ENCODE results near the gene GOLT1A.

GOLT1A gene

GRCh38 chr1:204157962-204158361 is 55.8 kb downstream of the GOLT1A start:
- ATAC-seq (ENCODE audit: insufficient read depth, low read depth) = no peak

GRCh38 chr1:204155881-204156280 is 57.9 kb downstream of the GOLT1A start:
- no peaks in the 10 kb centered on the region for H3K4me1 ChIP-seq (ENCODE audit: insufficient read depth, low read length)
- H3K4me3 ChIP-seq (ENCODE audit: low read depth in 1 of 2, low read length in 2 of 2) = no peak overlapping the region
- no peaks in the 10 kb centered on the region for H3K9me3 ChIP-seq (ENCODE audit: insufficient read depth, low read length, severe bottlenecking)
- H3K36me3 ChIP-seq (ENCODE audit: insufficient read depth, low read length) = no peaks in the 10 kb centered on the region
- no peak for DNase-seq
- no peaks in the 10 kb centered on the region; the same call in none of the 2 replicates for H4K20me1 ChIP-seq (ENCODE audit: insufficient read depth, low read length)
- H3K27me3 ChIP-seq (ENCODE audit: insufficient read depth, low read length, poor library complexity) = no peaks in the 10 kb centered on the region
- H3K4me2 ChIP-seq (ENCODE audit: insufficient read depth, low read length) = no peak overlapping the region
- TF ChIP-seq EZH2 (IDR thresholded peaks at IDR 0.05; ENCODE audit: borderline replicate concordance, low read depth, low read length, severe bottlenecking) (no peak), CTCF (IDR thresholded peaks at IDR 0.05; ENCODE audit: borderline replicate concordance, extremely low read depth, low read length, poor library complexity, severe bottlenecking) (no peak)
- H3K9ac ChIP-seq (ENCODE audit: low read depth, low read length) = no peak overlapping the region
- ATAC-seq (ENCODE audit: insufficient read depth, low read depth) = no peak
- no peak overlapping the region for H2AFZ ChIP-seq (ENCODE audit: low read depth, low read length)
- H3K27ac ChIP-seq (ENCODE audit: low read length) = no peak overlapping the region
- no peaks in the 10 kb centered on the region for H3K79me2 ChIP-seq (ENCODE audit: insufficient read depth, low read length)

More at GRCh38 chr1:204157962-204158361, 55.8 kb downstream of the GOLT1A start:
- H4K20me1 ChIP-seq (ENCODE audit: insufficient read depth, low read length) = no peaks in the 10 kb centered on the region; the same call in none of the 2 replicates
- peaks cover 2% of the 10 kb centered on the region for H3K27me3 ChIP-seq (ENCODE audit: insufficient read depth, low read length, poor library complexity)
- TF ChIP-seq EZH2 (IDR thresholded peaks at IDR 0.05; ENCODE audit: borderline replicate concordance, low read depth, low read length, severe bottlenecking) (no peak), CTCF (IDR thresholded peaks at IDR 0.05; ENCODE audit: borderline replicate concordance, extremely low read depth, low read length, poor library complexity, severe bottlenecking) (no peak)
- H3K9me3 ChIP-seq (ENCODE audit: insufficient read depth, low read length, severe bottlenecking) = no peaks in the 10 kb centered on the region
- no peak overlapping the region for H3K9ac ChIP-seq (ENCODE audit: low read depth, low read length)
- H3K4me2 ChIP-seq (ENCODE audit: insufficient read depth, low read length) = no peak overlapping the region
- no peak overlapping the region for H3K4me3 ChIP-seq (ENCODE audit: low read depth in 1 of 2, low read length in 2 of 2)
- no peaks in the 10 kb centered on the region for H3K36me3 ChIP-seq (ENCODE audit: insufficient read depth, low read length)
- no peak overlapping the region for H3K27ac ChIP-seq (ENCODE audit: low read length)
- H2AFZ ChIP-seq (ENCODE audit: low read depth, low read length) = no peak overlapping the region
- no peaks in the 10 kb centered on the region for H3K4me1 ChIP-seq (ENCODE audit: insufficient read depth, low read length)
- no peaks in the 10 kb centered on the region for H3K79me2 ChIP-seq (ENCODE audit: insufficient read depth, low read length)
- no peak for DNase-seq

GRCh38 chr1:204154568-204155255 is 59.1 kb downstream of the GOLT1A start:
- H3K9me3 ChIP-seq (ENCODE audit: insufficient read depth, low read length, severe bottlenecking) = no peaks in the 10 kb centered on the region
- ATAC-seq (ENCODE audit: insufficient read depth, low read depth) (no peak), DNase-seq (no peak)
- no peak overlapping the region for H2AFZ ChIP-seq (ENCODE audit: low read depth, low read length)
- H3K4me1 ChIP-seq (ENCODE audit: insufficient read depth, low read length) = no peaks in the 10 kb centered on the region
- H3K27ac ChIP-seq (ENCODE audit: low read length) = no peak overlapping the region
- H3K36me3 ChIP-seq (ENCODE audit: insufficient read depth, low read length) = no peaks in the 10 kb centered on the region
- H3K4me3 ChIP-seq (ENCODE audit: low read depth in 1 of 2, low read length in 2 of 2) = no peak overlapping the region
- no peaks in the 10 kb centered on the region; the same call in none of the 2 replicates for H4K20me1 ChIP-seq (ENCODE audit: insufficient read depth, low read length)
- TF ChIP-seq EZH2 (IDR thresholded peaks at IDR 0.05; ENCODE audit: borderline replicate concordance, low read depth, low read length, severe bottlenecking) (no peak), CTCF (IDR thresholded peaks at IDR 0.05; ENCODE audit: borderline replicate concordance, extremely low read depth, low read length, poor library complexity, severe bottlenecking) (no peak)
- H3K4me2 ChIP-seq (ENCODE audit: insufficient read depth, low read length) = no peak overlapping the region
- H3K79me2 ChIP-seq (ENCODE audit: insufficient read depth, low read length) = no peaks in the 10 kb centered on the region
- H3K9ac ChIP-seq (ENCODE audit: low read depth, low read length) = no peak overlapping the region
- H3K27me3 ChIP-seq (ENCODE audit: insufficient read depth, low read length, poor library complexity) = no peaks in the 10 kb centered on the region
